MM.1S (cell line): Measurements from ENCODE around the gene JPH4.

Source experiments
- CTCF ChIP-seq: fragments of 300-600 bp; sonication (generic); IDR thresholded peaks from 2 replicates; pipeline ENCODE4 v1.5.1; 2016; ENCODE audit warnings: antibody characterized with exemption, low read length, mixed read lengths
- EZH2 ChIP-seq: fragments of 300-600 bp; sonication (generic); optimal IDR thresholded peaks from 2 replicates; pipeline ENCODE3; 2017; ENCODE audit warnings: low read depth, mild to moderate bottlenecking, antibody characterized with exemption, low read length, mixed read lengths

GRCh38 chr14:23522643-23523198 is 55.9 kb downstream of the JPH4 start:
- TF ChIP-seq CTCF: no peak
- TF ChIP-seq EZH2: no peak
